Activated CD8-positive, alpha-beta memory T cell treated with anti-CD3 and anti-CD28 coated beads, Interleukin-2, amount 50 U/mL, for 1 hour (primary cell): ENCODE measurements around the gene DSC2.

Source experiments
- DNase-seq: peaks from one replicate; pipeline ENCODE4 v3.0.0-alpha.2; 2020; ENCODE audit errors: extremely low read depth

The DSC2 gene

GRCh38 chr18:31098878-31099277 is 3.3 kb downstream of the DSC2 start:
- DNase-seq, result no peak

- DNase-seq, result no peak
Measured at GRCh38 chr18:31097666-31098065, 4.6 kb downstream of the DSC2 start.

GRCh38 chr18:31093880-31094279 is 8.3 kb downstream of the DSC2 start:
- no peak for DNase-seq

- no peak for DNase-seq
Measured at GRCh38 chr18:31093294-31093693, 8.9 kb downstream of the DSC2 start.

- DNase-seq, result no peak
Measured at GRCh38 chr18:31091350-31091749, 10.9 kb downstream of the DSC2 start.

- DNase-seq, result no peak
Measured at GRCh38 chr18:31088532-31088931, 13.7 kb downstream of the DSC2 start.

GRCh38 chr18:31079973-31080372 is 22.2 kb downstream of the DSC2 start:
- no peak for DNase-seq

GRCh38 chr18:31077878-31078277 is 24.3 kb downstream of the DSC2 start:
- no peak for DNase-seq

- DNase-seq, result no peak
Measured at GRCh38 chr18:31072175-31072574, 30.0 kb downstream of the DSC2 start.

- DNase-seq, result no peak
Measured at GRCh38 chr18:31070206-31070605, 32.0 kb downstream of the DSC2 start.

GRCh38 chr18:31066266-31066665 is 36.0 kb downstream of the DSC2 start:
- DNase-seq, result no peak

- no peak for DNase-seq
Measured at GRCh38 chr18:31065036-31065773, 37.0 kb downstream of the DSC2 start.

- DNase-seq, result no peak
Measured at GRCh38 chr18:31064130-31064529, 38.1 kb downstream of the DSC2 start.

- DNase-seq, result no peak
Measured at GRCh38 chr18:31061945-31062344, 40.3 kb downstream of the DSC2 start.

GRCh38 chr18:31058897-31059296 is 43.3 kb downstream of the DSC2 start:
- no peak for DNase-seq

- no peak for DNase-seq
Measured at GRCh38 chr18:31057917-31058316, 44.3 kb downstream of the DSC2 start.

GRCh38 chr18:31057051-31057450 is 45.2 kb downstream of the DSC2 start:
- no peak for DNase-seq

GRCh38 chr18:31056296-31056695 is 45.9 kb downstream of the DSC2 start:
- no peak for DNase-seq

- no peak for DNase-seq
Measured at GRCh38 chr18:31050635-31051034, 51.6 kb downstream of the DSC2 start.

- DNase-seq, result no peak
Measured at GRCh38 chr18:31049189-31049588, 53.0 kb downstream of the DSC2 start.

- DNase-seq, result no peak
Measured at GRCh38 chr18:31048216-31048615, 54.0 kb downstream of the DSC2 start.

- DNase-seq, result no peak
Measured at GRCh38 chr18:31046916-31047315, 55.3 kb downstream of the DSC2 start.

- no peak for DNase-seq
Measured at GRCh38 chr18:31045599-31045998, 56.6 kb downstream of the DSC2 start.

GRCh38 chr18:31044926-31045325 is 57.3 kb downstream of the DSC2 start:
- DNase-seq, result no peak
